HT1080 (cell line): ENCODE data around the gene AKR1E2. TPM values are rescaled to one million over a fixed set of nuclear protein-coding genes. Genes with fewer than 3 reads are reported as not detected.
"Not testable (repeated sequence)": the region's sequence is repeated elsewhere in the genome, so short reads cannot be mapped to it uniquely, and the experiment has no call there.

Experiments used
- DNase-seq: peaks from one replicate; pipeline ENCODE4 v3.0.0-alpha.2; 2015; ENCODE audit warnings: low read depth
- total RNA-seq: library from RNA; depleted of rRNA; stranded (reverse); fragments of >200 nt; shearing (Covaris generic); gene quantifications from 2 replicates; pipeline ENCODE4 v1.2.3, GENCODE V29; 2014

AKR1E2 gene
- total RNA-seq, 1 experiment from 2014 or later: not detected

GRCh38 chr10:4813023-4813422, 13.0 kb upstream of the AKR1E2 start:
- DNase-seq: peak; percentile 97

GRCh38 chr10:4813496-4813895, 12.5 kb upstream of the AKR1E2 start:
- no peak for DNase-seq

- DNase-seq: not testable (repeated sequence)
Observed at GRCh38 chr10:4815646-4816180, 10.3 kb upstream of the AKR1E2 start.

- DNase-seq: no peak
Observed at GRCh38 chr10:4816966-4817365, 9.0 kb upstream of the AKR1E2 start.

GRCh38 chr10:4819067-4819466, 6.9 kb upstream of the AKR1E2 start:
- DNase-seq: no peak

- no peak for DNase-seq
Observed at GRCh38 chr10:4819707-4820106, 6.3 kb upstream of the AKR1E2 start.

GRCh38 chr10:4820804-4821401, 5.1 kb upstream of the AKR1E2 start:
- DNase-seq: no peak

- DNase-seq: no peak
Observed at GRCh38 chr10:4822208-4822607, 3.8 kb upstream of the AKR1E2 start.

- no peak for DNase-seq
Observed at GRCh38 chr10:4824791-4825310, 1.2 kb upstream of the AKR1E2 start.

- no peak for DNase-seq
Observed at GRCh38 chr10:4825456-4825867, 545 bp upstream of the AKR1E2 start.

- no peak for DNase-seq
Observed at GRCh38 chr10:4826792-4827324, 851 bp downstream of the AKR1E2 start.

- no peak for DNase-seq
Observed at GRCh38 chr10:4828005-4828404, 2.0 kb downstream of the AKR1E2 start.

GRCh38 chr10:4830551-4830950, 4.5 kb downstream of the AKR1E2 start:
- no peak for DNase-seq

GRCh38 chr10:4831091-4831490, 5.1 kb downstream of the AKR1E2 start:
- no peak for DNase-seq

- no peak for DNase-seq
Observed at GRCh38 chr10:4833286-4833685, 7.3 kb downstream of the AKR1E2 start.

GRCh38 chr10:4834898-4835405, 8.9 kb downstream of the AKR1E2 start:
- no peak for DNase-seq

- DNase-seq: no peak
Observed at GRCh38 chr10:4835494-4835918, 9.5 kb downstream of the AKR1E2 start.

GRCh38 chr10:4836416-4836969, 10.5 kb downstream of the AKR1E2 start:
- no peak for DNase-seq

- no peak for DNase-seq
Observed at GRCh38 chr10:4837551-4837950, 11.5 kb downstream of the AKR1E2 start.

- DNase-seq: no peak
Observed at GRCh38 chr10:4838743-4839142, 12.7 kb downstream of the AKR1E2 start.

- DNase-seq: no peak
Observed at GRCh38 chr10:4839353-4839752, 13.3 kb downstream of the AKR1E2 start.

- DNase-seq: no peak
Observed at GRCh38 chr10:4840151-4840550, 14.1 kb downstream of the AKR1E2 start.
